ENCODE measurements around the gene OR51G2.

DNA sequence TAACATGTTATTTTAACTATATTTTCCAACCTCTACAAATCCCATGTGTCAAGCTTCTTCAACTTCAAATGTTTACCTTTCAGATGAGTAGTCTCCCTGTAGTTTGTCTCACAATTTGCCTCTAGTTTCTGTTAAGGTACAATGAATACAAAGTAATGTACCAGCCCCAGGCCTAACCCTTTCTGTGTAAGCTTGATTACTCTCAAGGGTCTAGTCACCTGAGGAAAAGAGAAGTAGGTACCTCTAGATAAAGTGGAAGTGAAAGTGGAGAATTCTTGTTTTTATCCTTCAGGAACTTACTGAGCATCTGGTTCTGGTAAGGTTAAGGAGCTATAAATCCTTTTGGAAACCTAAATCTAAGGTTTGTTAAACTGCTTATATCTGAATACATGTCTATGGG lies 15.7 kb downstream of the OR51G2 start, which contains the start of gene OR51A7:
- TF ChIP-seq POLR2A (IDR thresholded peaks at IDR 0.05) = no peak
- TF ChIP-seq, protein P1, sequence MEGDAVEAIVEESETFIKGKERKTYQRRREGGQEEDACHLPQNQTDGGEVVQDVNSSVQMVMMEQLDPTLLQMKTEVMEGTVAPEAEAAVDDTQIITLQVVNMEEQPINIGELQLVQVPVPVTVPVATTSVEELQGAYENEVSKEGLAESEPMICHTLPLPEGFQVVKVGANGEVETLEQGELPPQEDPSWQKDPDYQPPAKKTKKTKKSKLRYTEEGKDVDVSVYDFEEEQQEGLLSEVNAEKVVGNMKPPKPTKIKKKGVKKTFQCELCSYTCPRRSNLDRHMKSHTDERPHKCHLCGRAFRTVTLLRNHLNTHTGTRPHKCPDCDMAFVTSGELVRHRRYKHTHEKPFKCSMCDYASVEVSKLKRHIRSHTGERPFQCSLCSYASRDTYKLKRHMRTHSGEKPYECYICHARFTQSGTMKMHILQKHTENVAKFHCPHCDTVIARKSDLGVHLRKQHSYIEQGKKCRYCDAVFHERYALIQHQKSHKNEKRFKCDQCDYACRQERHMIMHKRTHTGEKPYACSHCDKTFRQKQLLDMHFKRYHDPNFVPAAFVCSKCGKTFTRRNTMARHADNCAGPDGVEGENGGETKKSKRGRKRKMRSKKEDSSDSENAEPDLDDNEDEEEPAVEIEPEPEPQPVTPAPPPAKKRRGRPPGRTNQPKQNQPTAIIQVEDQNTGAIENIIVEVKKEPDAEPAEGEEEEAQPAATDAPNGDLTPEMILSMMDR (IDR thresholded peaks at IDR 0.05) = no peak
